Measurements from ENCODE around the gene KCTD6.

KCTD6 gene

GRCh38 chr3:58471025-58471887 is 20.6 kb upstream of the KCTD6 start:
- DNase-seq (ENCODE audit: insufficient read length) (no peak), FAIRE-seq (no peak)
- TF ChIP-seq POLR2AphosphoS5 (IDR thresholded peaks at IDR 0.05; ENCODE audit: low read depth, low read length) (no peak), POLR2A (IDR thresholded peaks at IDR 0.05; ENCODE audit: low read depth, low read length) (no peak), TAF1 (IDR thresholded peaks at IDR 0.05; ENCODE audit: borderline replicate concordance, low read depth, low read length) (no peak)

- TF ChIP-seq POLR2AphosphoS5 (IDR thresholded peaks at IDR 0.05; ENCODE audit: low read depth, low read length) (no peak), TAF1 (IDR thresholded peaks at IDR 0.05; ENCODE audit: borderline replicate concordance, low read depth, low read length) (no peak), POLR2A (IDR thresholded peaks at IDR 0.05; ENCODE audit: low read depth, low read length) (no peak)
- DNase-seq (ENCODE audit: insufficient read length): no peak
- no peak for FAIRE-seq
These were observed 18.6 kb upstream of the KCTD6 start for GRCh38 chr3:58473275-58473674.

GRCh38 chr3:58474348-58474911 is 17.5 kb upstream of the KCTD6 start:
- FAIRE-seq: no peak
- TF ChIP-seq TAF1 (IDR thresholded peaks at IDR 0.05; ENCODE audit: borderline replicate concordance, low read depth, low read length): no peak
- no peak for TF ChIP-seq POLR2A (IDR thresholded peaks at IDR 0.05; ENCODE audit: low read depth, low read length)
- TF ChIP-seq POLR2AphosphoS5 (IDR thresholded peaks at IDR 0.05; ENCODE audit: low read depth, low read length): no peak
- no peak for DNase-seq (ENCODE audit: insufficient read length)

GRCh38 chr3:58474967-58475578 is 16.8 kb upstream of the KCTD6 start:
- no peak for FAIRE-seq
- TF ChIP-seq POLR2AphosphoS5 (IDR thresholded peaks at IDR 0.05; ENCODE audit: low read depth, low read length) (no peak), POLR2A (IDR thresholded peaks at IDR 0.05; ENCODE audit: low read depth, low read length) (no peak), TAF1 (IDR thresholded peaks at IDR 0.05; ENCODE audit: borderline replicate concordance, low read depth, low read length) (no peak)
- DNase-seq (ENCODE audit: insufficient read length): no peak

- DNase-seq (ENCODE audit: insufficient read length): no peak
- FAIRE-seq: no peak
- no peak for TF ChIP-seq POLR2A (IDR thresholded peaks at IDR 0.05; ENCODE audit: low read depth, low read length)
- TF ChIP-seq POLR2AphosphoS5 (IDR thresholded peaks at IDR 0.05; ENCODE audit: low read depth, low read length): no peak
- TF ChIP-seq TAF1 (IDR thresholded peaks at IDR 0.05; ENCODE audit: borderline replicate concordance, low read depth, low read length): no peak
These were observed 13.1 kb upstream of the KCTD6 start for GRCh38 chr3:58478781-58479180.

GRCh38 chr3:58480309-58480708 is 11.6 kb upstream of the KCTD6 start:
- DNase-seq (ENCODE audit: insufficient read length): no peak
- TF ChIP-seq TAF1 (IDR thresholded peaks at IDR 0.05; ENCODE audit: borderline replicate concordance, low read depth, low read length) (no peak), POLR2A (IDR thresholded peaks at IDR 0.05; ENCODE audit: low read depth, low read length) (no peak), POLR2AphosphoS5 (IDR thresholded peaks at IDR 0.05; ENCODE audit: low read depth, low read length) (no peak)
- FAIRE-seq: no peak

- TF ChIP-seq TAF1 (IDR thresholded peaks at IDR 0.05; ENCODE audit: borderline replicate concordance, low read depth, low read length) (no peak), POLR2AphosphoS5 (IDR thresholded peaks at IDR 0.05; ENCODE audit: low read depth, low read length) (no peak), POLR2A (IDR thresholded peaks at IDR 0.05; ENCODE audit: low read depth, low read length) (no peak)
- DNase-seq (ENCODE audit: insufficient read length) (no peak), FAIRE-seq (no peak)
These were observed 8.8 kb upstream of the KCTD6 start for GRCh38 chr3:58482917-58483636.

GRCh38 chr3:58484045-58484721 is 7.7 kb upstream of the KCTD6 start:
- DNase-seq (ENCODE audit: insufficient read length) (no peak), FAIRE-seq (no peak)
- no peak for TF ChIP-seq POLR2A (IDR thresholded peaks at IDR 0.05; ENCODE audit: low read depth, low read length)
- no peak for TF ChIP-seq POLR2AphosphoS5 (IDR thresholded peaks at IDR 0.05; ENCODE audit: low read depth, low read length)
- TF ChIP-seq TAF1 (IDR thresholded peaks at IDR 0.05; ENCODE audit: borderline replicate concordance, low read depth, low read length): no peak

GRCh38 chr3:58484722-58485069 is 7.2 kb upstream of the KCTD6 start:
- no peak for DNase-seq (ENCODE audit: insufficient read length)
- no peak for FAIRE-seq
- TF ChIP-seq TAF1 (IDR thresholded peaks at IDR 0.05; ENCODE audit: borderline replicate concordance, low read depth, low read length): no peak
- no peak for TF ChIP-seq POLR2A (IDR thresholded peaks at IDR 0.05; ENCODE audit: low read depth, low read length)
- TF ChIP-seq POLR2AphosphoS5 (IDR thresholded peaks at IDR 0.05; ENCODE audit: low read depth, low read length): no peak

GRCh38 chr3:58485801-58486435 is 6.0 kb upstream of the KCTD6 start:
- FAIRE-seq: no peak
- no peak for DNase-seq (ENCODE audit: insufficient read length)
- TF ChIP-seq TAF1 (IDR thresholded peaks at IDR 0.05; ENCODE audit: borderline replicate concordance, low read depth, low read length) (no peak), POLR2AphosphoS5 (IDR thresholded peaks at IDR 0.05; ENCODE audit: low read depth, low read length) (no peak), POLR2A (IDR thresholded peaks at IDR 0.05; ENCODE audit: low read depth, low read length) (no peak)

All from GM12892 (cell line).